Measurements from ENCODE around the gene HBP1. TPM values are rescaled to one million over a fixed set of nuclear protein-coding genes. Genes with fewer than 3 reads are reported as not detected.

HBP1 gene
- total and polyA plus RNA-seq, 2 of the 8 experiments (the other 6 are each of a cell fraction or from before 2014, with no cell fraction given): 28.9 to 29.2 TPM

DNA sequence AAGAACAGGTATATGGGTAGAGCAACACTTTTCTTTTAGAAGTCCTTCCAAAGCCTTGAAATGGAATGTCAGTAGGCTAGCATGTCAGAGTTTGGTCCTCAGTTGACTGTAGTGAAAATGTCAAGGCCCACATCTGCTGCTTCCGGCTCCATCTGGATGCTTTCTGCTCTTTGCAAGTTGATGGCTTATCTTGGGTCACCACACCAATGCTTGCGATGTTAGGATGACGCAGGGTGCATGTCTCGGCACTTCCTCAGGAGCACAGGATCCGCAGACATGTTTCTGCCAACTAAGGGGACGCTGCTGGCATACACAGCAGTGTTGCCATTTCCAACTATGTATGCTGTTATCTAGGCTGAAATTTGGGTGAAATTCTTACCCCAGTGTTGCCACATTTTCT is 14.0 kb upstream of the HBP1 start (continued):
- TF ChIP-seq ZNF274 (IDR thresholded peaks at IDR 0.05; ENCODE audit: borderline replicate concordance, extremely low read depth, low read length) (no peak), TAF7 (optimal IDR thresholded peaks at IDR 0.05; ENCODE audit: borderline replicate concordance, low read depth, low read length) (no peak), CHD7 (IDR thresholded peaks at IDR 0.05; ENCODE audit: insufficient replicate concordance, low read length) (no peak), POLR2A (IDR thresholded peaks at IDR 0.05; ENCODE audit: control extremely low read depth in 1 of 2, low read depth in 2 of 2, low read length in 2 of 2) (no peak)

All from H1 (cell line).